Measurements from ENCODE around the gene FAM187B.

DNA sequence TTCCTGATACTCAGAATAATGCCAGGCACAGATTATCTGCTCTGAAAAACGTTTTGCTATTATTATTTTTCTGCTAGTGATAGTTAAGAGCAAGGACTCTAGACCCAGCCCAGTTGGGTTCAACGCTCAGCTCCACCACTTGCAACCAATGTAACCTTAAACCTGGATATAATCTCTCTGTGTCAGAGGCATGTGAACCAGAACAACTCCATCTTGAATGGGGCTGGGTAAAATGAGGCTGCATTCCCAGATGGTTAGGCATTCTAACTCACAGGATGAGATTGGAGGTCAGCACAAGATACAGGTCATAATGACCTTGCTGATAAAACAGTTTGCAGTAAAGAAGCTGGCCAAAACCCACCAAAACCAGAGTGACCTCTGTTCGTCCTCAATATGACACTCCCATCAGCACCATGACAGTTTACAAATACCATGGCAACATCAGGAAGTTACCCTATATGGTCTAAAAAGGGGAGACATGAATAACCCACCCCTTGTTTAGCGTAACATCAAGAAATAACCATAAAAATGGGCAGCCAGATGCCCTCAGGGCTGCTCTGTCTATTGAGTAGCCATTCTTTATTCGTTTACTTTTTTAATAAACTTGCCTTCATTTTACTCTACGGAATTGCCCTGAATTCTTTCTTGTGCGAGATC lies 13.6 kb downstream of the FAM187B start:
- TF ChIP-seq, protein P1, sequence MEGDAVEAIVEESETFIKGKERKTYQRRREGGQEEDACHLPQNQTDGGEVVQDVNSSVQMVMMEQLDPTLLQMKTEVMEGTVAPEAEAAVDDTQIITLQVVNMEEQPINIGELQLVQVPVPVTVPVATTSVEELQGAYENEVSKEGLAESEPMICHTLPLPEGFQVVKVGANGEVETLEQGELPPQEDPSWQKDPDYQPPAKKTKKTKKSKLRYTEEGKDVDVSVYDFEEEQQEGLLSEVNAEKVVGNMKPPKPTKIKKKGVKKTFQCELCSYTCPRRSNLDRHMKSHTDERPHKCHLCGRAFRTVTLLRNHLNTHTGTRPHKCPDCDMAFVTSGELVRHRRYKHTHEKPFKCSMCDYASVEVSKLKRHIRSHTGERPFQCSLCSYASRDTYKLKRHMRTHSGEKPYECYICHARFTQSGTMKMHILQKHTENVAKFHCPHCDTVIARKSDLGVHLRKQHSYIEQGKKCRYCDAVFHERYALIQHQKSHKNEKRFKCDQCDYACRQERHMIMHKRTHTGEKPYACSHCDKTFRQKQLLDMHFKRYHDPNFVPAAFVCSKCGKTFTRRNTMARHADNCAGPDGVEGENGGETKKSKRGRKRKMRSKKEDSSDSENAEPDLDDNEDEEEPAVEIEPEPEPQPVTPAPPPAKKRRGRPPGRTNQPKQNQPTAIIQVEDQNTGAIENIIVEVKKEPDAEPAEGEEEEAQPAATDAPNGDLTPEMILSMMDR (tag by site-specific recombination; IDR thresholded peaks at IDR 0.05) = no peak
- TF ChIP-seq KLF1 (tag by site-specific recombination; IDR thresholded peaks at IDR 0.05) = no peak
- no peak for TF ChIP-seq ZNF350 (tag by site-specific recombination; IDR thresholded peaks at IDR 0.05)
- TF ChIP-seq BCL11A (tag by site-specific recombination; IDR thresholded peaks at IDR 0.05; ENCODE audit: low read depth) = no peak
- no peak for TF ChIP-seq MYNN (tag by site-specific recombination; IDR thresholded peaks at IDR 0.05; ENCODE audit: borderline replicate concordance)
- no peak for TF ChIP-seq WT1 (tag by site-specific recombination; IDR thresholded peaks at IDR 0.05)
- no peak for TF ChIP-seq ZBTB1 (tag by site-specific recombination; IDR thresholded peaks at IDR 0.05)
- no peak for TF ChIP-seq SETDB1 (IDR thresholded peaks at IDR 0.05; ENCODE audit: insufficient read length, low read length)
